Neural cell (in vitro differentiated cells): ENCODE data around the gene MRPL11. TPM values are rescaled to one million over a fixed set of nuclear protein-coding genes. Genes with fewer than 3 reads are reported as not detected.

ENCODE experiments used
- H2AFZ ChIP-seq: fragments of 200-600, 300-800 bp; sonication (generic), shearing (Covaris generic); 2 replicates; pipeline ENCODE4 v1.6.0; 2014; ENCODE audit warnings: low read depth, mild to moderate bottlenecking, antibody characterized with exemption, low read length, moderate library complexity
- H3F3A ChIP-seq: fragments of 200-600 bp; shearing (Covaris generic); 2 replicates; pipeline ENCODE4 v1.6.1; 2016; ENCODE audit warnings: mild to moderate bottlenecking, moderate library complexity, mixed read lengths, antibody characterized with exemption, low read length; ENCODE audit not compliant: insufficient read depth, poor library complexity, severe bottlenecking
- H3K27ac ChIP-seq: fragments of 200-600, 300-800 bp; sonication (generic), shearing (Covaris generic); 2 replicates; pipeline ENCODE4 v1.5.1; 2014; ENCODE audit warnings: mild to moderate bottlenecking, low read length, moderate library complexity
- H3K27me3 ChIP-seq: fragments of 300-800, 200-600 bp; sonication (generic), shearing (Covaris generic); 2 replicates; pipeline ENCODE4 v1.6.0; 2014; ENCODE audit warnings: mild to moderate bottlenecking, low read depth, low read length, moderate library complexity; ENCODE audit not compliant: insufficient read depth
- H3K36me3 ChIP-seq: fragments of 300-800, 200-600 bp; sonication (generic), shearing (Covaris generic); 2 replicates; pipeline ENCODE4 v1.5.1; 2014; ENCODE audit warnings: mild to moderate bottlenecking, antibody characterized with exemption, low read length, moderate library complexity; ENCODE audit not compliant: insufficient read depth
- H3K4me2 ChIP-seq: fragments of 300-800, 200-600 bp; sonication (generic), shearing (Covaris generic); 2 replicates; pipeline ENCODE4 v1.6.0; 2014; ENCODE audit warnings: mild to moderate bottlenecking, low read length
- H3K4me3 ChIP-seq: fragments of 300-800, 200-600 bp; sonication (generic), shearing (Covaris generic); 2 replicates; pipeline ENCODE4 v1.5.1; 2014; ENCODE audit warnings: mild to moderate bottlenecking, low read length, moderate library complexity
- H3K79me2 ChIP-seq: fragments of 200-600 bp; shearing (Covaris generic); replicated peaks from 2 replicates; pipeline ENCODE4 v1.6.0; 2014; ENCODE audit warnings: mild to moderate bottlenecking, low read length, moderate library complexity; ENCODE audit not compliant: insufficient read depth
- H3K9ac ChIP-seq: fragments of 300-800, 200-600 bp; sonication (generic), shearing (Covaris generic); 2 replicates; pipeline ENCODE4 v1.6.1; 2016; ENCODE audit warnings: mild to moderate bottlenecking, low read length, mixed read lengths
- H3K9me2 ChIP-seq: fragments of 200-600 bp; shearing (Covaris generic); 2 replicates; pipeline ENCODE4 v1.6.1; 2016; ENCODE audit warnings: mild to moderate bottlenecking, low read length, mixed read lengths; ENCODE audit not compliant: insufficient read depth
- H3K9me3 ChIP-seq: fragments of 200-600, 300-800 bp; sonication (generic), shearing (Covaris generic); 2 replicates; pipeline ENCODE4 v1.6.1; 2016; ENCODE audit warnings: mild to moderate bottlenecking, mixed run types, low read length, moderate library complexity, mixed read lengths
- H4K20me1 ChIP-seq: fragments of 200-600 bp; shearing (Covaris generic); 2 replicates; pipeline ENCODE4 v1.6.1; 2016; ENCODE audit warnings: mild to moderate bottlenecking, mixed run types; ENCODE audit not compliant: insufficient read depth
- CTCF ChIP-seq: fragments of 450-650 bp; IDR thresholded peaks from 2 replicates; pipeline ENCODE4 v1.5.1; 2014; ENCODE audit warnings: antibody characterized with exemption, mild to moderate bottlenecking, moderate library complexity; ENCODE audit not compliant: poor library complexity, severe bottlenecking
- EP300 ChIP-seq: fragments of 450-650 bp; conservative IDR thresholded peaks from 2 replicates; pipeline ENCODE4 v1.6.1; 2014; ENCODE audit warnings: antibody characterized with exemption, mild to moderate bottlenecking, moderate library complexity; ENCODE audit not compliant: poor library complexity, severe bottlenecking
- EZH2 ChIP-seq: fragments of 200-600, 300-800 bp; shearing (Covaris generic), sonication (generic); IDR thresholded peaks from 2 replicates; pipeline ENCODE4 v1.6.1; 2014; ENCODE audit warnings: antibody characterized with exemption, low read length, borderline replicate concordance, mild to moderate bottlenecking; ENCODE audit not compliant: insufficient read depth, poor library complexity, severe bottlenecking
- MXI1 ChIP-seq: fragments of 450-650 bp; conservative IDR thresholded peaks from 2 replicates; pipeline ENCODE4 v1.6.1; 2014; ENCODE audit warnings: antibody characterized with exemption, mild to moderate bottlenecking; ENCODE audit not compliant: poor library complexity, severe bottlenecking
- POLR2AphosphoS5 ChIP-seq: IDR thresholded peaks from 2 replicates; pipeline ENCODE4 v1.6.1; 2012
- RAD21 ChIP-seq: fragments of 450-650 bp; conservative IDR thresholded peaks from 2 replicates; pipeline ENCODE4 v1.6.1; 2014; ENCODE audit warnings: antibody characterized with exemption, mild to moderate bottlenecking, moderate library complexity
- REST ChIP-seq: IDR thresholded peaks from 2 replicates; pipeline ENCODE4 v1.6.1; 2012; ENCODE audit warnings: borderline replicate concordance
- SMC3 ChIP-seq: fragments of 450-650 bp; conservative IDR thresholded peaks from 2 replicates; pipeline ENCODE4 v1.6.1; 2014; ENCODE audit warnings: antibody characterized with exemption, mild to moderate bottlenecking, moderate library complexity; ENCODE audit not compliant: poor library complexity
- TAF1 ChIP-seq: IDR thresholded peaks from 2 replicates; pipeline ENCODE4 v1.6.1; 2012; ENCODE audit warnings: low read depth
- polyA plus RNA-seq: library from polyadenylated mRNA; depleted of rRNA; stranded (reverse); fragments of >200 nt; gene quantifications from 2 replicates; pipeline ENCODE4 v1.2.3, GENCODE V29; 2014

Gene MRPL11
- polyA plus RNA-seq, 1 donor from 2014 or later = 50.9 TPM

GRCh38 chr11:66450560-66450959 lies 11.9 kb upstream of the MRPL11 start:
- no peaks in the 10 kb centered on the region for H3K79me2 ChIP-seq
- TF ChIP-seq TAF1 (no peak), EP300 (no peak), POLR2AphosphoS5 (no peak)
- H3F3A ChIP-seq = no peaks in the 10 kb centered on the region
- no peaks in the 10 kb centered on the region for H3K9me2 ChIP-seq
- no peaks in the 10 kb centered on the region for H3K9me3 ChIP-seq
- H4K20me1 ChIP-seq = no peaks in the 10 kb centered on the region
- no peak overlapping the region for H3K9ac ChIP-seq
- no peak overlapping the region for H3K4me3 ChIP-seq
- H3K4me2 ChIP-seq = no peak overlapping the region
- no peak overlapping the region for H2AFZ ChIP-seq
- no peaks in the 10 kb centered on the region for H3K36me3 ChIP-seq
- H3K27ac ChIP-seq = no peak overlapping the region
- no peaks in the 10 kb centered on the region for H3K27me3 ChIP-seq

- H3K27me3 ChIP-seq = no peaks in the 10 kb centered on the region
- no peaks in the 10 kb centered on the region for H3K79me2 ChIP-seq
- no peak overlapping the region for H3K4me2 ChIP-seq
- no peaks in the 10 kb centered on the region for H3K9me3 ChIP-seq
- no peak overlapping the region for H2AFZ ChIP-seq
- H3K9me2 ChIP-seq = no peaks in the 10 kb centered on the region
- no peak overlapping the region for H3K27ac ChIP-seq
- no peaks in the 10 kb centered on the region for H3F3A ChIP-seq
- H3K36me3 ChIP-seq = no peaks in the 10 kb centered on the region
- no peak overlapping the region for H3K4me3 ChIP-seq
- H3K9ac ChIP-seq = no peak overlapping the region
- H4K20me1 ChIP-seq = no peaks in the 10 kb centered on the region
- no peak for TF ChIP-seq POLR2AphosphoS5
Measured at GRCh38 chr11:66448523-66448922, 9.9 kb upstream of the MRPL11 start.

GRCh38 chr11:66447012-66447411 lies 8.4 kb upstream of the MRPL11 start:
- TF ChIP-seq REST (no peak), MXI1 (no peak), TAF1 (no peak), RAD21 (no peak), POLR2AphosphoS5 (no peak), EZH2 (no peak), SMC3 (no peak), EP300 (no peak), CTCF (no peak)
- no peaks in the 10 kb centered on the region for H3K36me3 ChIP-seq
- no peaks in the 10 kb centered on the region for H3F3A ChIP-seq
- no peak overlapping the region for H3K27ac ChIP-seq
- no peaks in the 10 kb centered on the region for H3K27me3 ChIP-seq
- H4K20me1 ChIP-seq = no peaks in the 10 kb centered on the region
- H3K4me2 ChIP-seq = no peak overlapping the region
- H3K9me3 ChIP-seq = no peaks in the 10 kb centered on the region
- H3K9me2 ChIP-seq = no peaks in the 10 kb centered on the region
- H3K79me2 ChIP-seq = no peaks in the 10 kb centered on the region
- H3K4me3 ChIP-seq = no peak overlapping the region
- H3K9ac ChIP-seq = no peak overlapping the region
- no peak overlapping the region for H2AFZ ChIP-seq
